A673 (cell line): ENCODE results near the gene C16orf54. TPM values are rescaled to one million over a fixed set of nuclear protein-coding genes. Genes with fewer than 3 reads are reported as not detected.

Experiments
- BruUV-seq: library from RNA; stranded (reverse); fragments of 400-500 nt; replicated peaks from 2 replicates; lab custom pipeline; 2021; lab: Mats Ljungman, UMichigan
- CTCF ChIA-PET: fragments of 300-600 bp; sonication (Branson Sonifier 250); formaldehyde crosslinking; loops from one replicate; lab custom pipeline; 2022; ENCODE audit warnings: antibody characterized with exemption; lab: Charles Lee
- POLR2A ChIA-PET: fragments of 300-600 bp; sonication (Branson Sonifier 250); formaldehyde crosslinking; loops from one replicate; lab custom pipeline; 2022; ENCODE audit warnings: antibody characterized with exemption; ENCODE audit not compliant: low non-redundant PET; lab: Charles Lee
- DNase-seq: peaks from one replicate; pipeline ENCODE4 v3.0.0-alpha.2; 2015; ENCODE audit warnings: low spot score
- H3K27ac ChIP-seq: fragments of 200-600 bp; sonication (generic); 2 replicates; pipeline ENCODE4 v1.5.1; 2016; ENCODE audit warnings: mixed run types, low read depth, mild to moderate bottlenecking, mixed read lengths, antibody characterized with exemption, low read length; ENCODE audit not compliant: poor library complexity, severe bottlenecking
- H3K27me3 ChIP-seq: fragments of 200-600 bp; sonication (generic); replicated peaks from 2 replicates; pipeline ENCODE4 v1.6.1; 2017; ENCODE audit warnings: mixed run types, low read depth, mild to moderate bottlenecking, mixed read lengths, antibody characterized with exemption, low read length; ENCODE audit not compliant: insufficient read depth, poor library complexity
- H3K36me3 ChIP-seq: fragments of 200-600 bp; sonication (generic); 2 replicates; pipeline ENCODE4 v1.6.1; 2016; ENCODE audit warnings: mixed run types, mild to moderate bottlenecking, mixed read lengths, antibody characterized with exemption, low read length; ENCODE audit not compliant: insufficient read depth, poor library complexity, severe bottlenecking
- H3K4me1 ChIP-seq: fragments of 200-600 bp; sonication (generic); 2 replicates; pipeline ENCODE4 v1.6.1; 2017; ENCODE audit warnings: mixed run types, mild to moderate bottlenecking, mixed read lengths, antibody characterized with exemption, low read length; ENCODE audit not compliant: insufficient read depth, poor library complexity, severe bottlenecking
- H3K4me3 ChIP-seq: fragments of 200-600 bp; sonication (generic); 2 replicates; pipeline ENCODE4 v1.5.1; 2016; ENCODE audit warnings: low read depth, mixed run types, mild to moderate bottlenecking, mixed read lengths, low read length; ENCODE audit not compliant: poor library complexity, severe bottlenecking
- H3K9me3 ChIP-seq: fragments of 200-600 bp; sonication (generic); 2 replicates; pipeline ENCODE4 v1.6.1; 2016; ENCODE audit warnings: mixed run types, low read depth, mild to moderate bottlenecking, mixed read lengths, antibody characterized with exemption, low read length; ENCODE audit not compliant: poor library complexity, severe bottlenecking
- CTCF ChIP-seq: fragments of 300-800, 200-600 bp; sonication (generic); conservative IDR thresholded peaks from 2 replicates; pipeline ENCODE4 v1.5.1; 2017; ENCODE audit warnings: low read depth, mild to moderate bottlenecking, antibody characterized with exemption, low read length, moderate library complexity, mixed read lengths
- EZH2 ChIP-seq: fragments of 200-600 bp; sonication (generic); IDR thresholded peaks from 2 replicates; pipeline ENCODE4 v1.6.1; 2017; ENCODE audit warnings: borderline replicate concordance, low read depth, mild to moderate bottlenecking, mixed read lengths, antibody characterized with exemption, low read length; ENCODE audit not compliant: poor library complexity, severe bottlenecking
- intact Hi-C: fragments of 100-400 bp; cut with micrococcal nuclease; formaldehyde crosslinking; loops from one replicate; pipeline ENCODE4 v1.10.0; 2022; ENCODE audit not compliant: unreplicated experiment
- total RNA-seq: library from RNA; stranded (reverse); gene quantifications from 2 replicates; pipeline ENCODE4 v1.2.3, GENCODE V29; 2021

The C16orf54 gene
- total RNA-seq, 1 experiment from 2014 or later, result not detected

DNA sequence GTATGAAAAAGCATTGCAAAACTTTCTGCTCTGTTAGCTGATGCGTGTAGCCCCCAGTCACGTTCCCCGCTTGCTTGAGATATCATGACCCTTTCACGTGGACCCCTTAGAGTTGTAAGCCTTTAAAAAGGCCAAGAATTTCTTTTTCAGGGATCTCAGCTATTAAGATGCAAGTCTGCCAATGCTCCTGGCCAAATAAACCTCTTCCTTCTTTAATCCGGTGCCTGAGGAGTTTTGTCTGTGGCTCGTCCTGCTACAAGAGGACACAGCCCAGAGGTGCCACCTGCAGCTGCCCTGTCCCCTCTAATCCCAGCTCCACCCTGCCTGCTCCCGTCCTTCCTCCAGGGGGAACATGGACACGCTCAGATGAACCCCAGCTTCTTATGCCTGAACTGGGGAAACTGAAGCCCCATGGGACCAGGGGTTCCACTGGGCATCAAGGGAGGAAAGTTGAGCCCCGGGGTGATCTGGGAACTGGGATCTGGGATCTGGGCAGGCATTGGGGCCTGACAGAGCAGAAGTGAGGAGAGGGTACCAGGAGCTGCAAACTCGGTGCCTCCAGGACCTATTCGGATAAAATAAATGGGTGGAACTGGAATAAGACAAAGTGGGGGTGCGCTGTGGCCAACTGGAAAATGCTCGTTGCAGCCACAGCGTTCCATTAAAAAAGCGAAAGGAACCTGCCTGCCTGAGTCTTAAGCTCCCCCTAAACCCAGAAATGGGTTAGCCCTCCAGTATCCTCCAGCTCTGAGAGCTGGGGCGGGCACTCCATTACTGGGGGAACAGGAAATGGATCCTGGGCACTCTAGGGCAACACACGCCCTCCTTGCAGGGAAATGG is 47.1 kb downstream of the C16orf54 start:
- POLR2A ChIA-PET, result no interaction called here
- BruUV-seq, result no TSS peak
- no peaks in the 10 kb centered on the region for H3K27me3 ChIP-seq
- CTCF ChIA-PET, result interaction anchor here (0.6 to 2.1 kb wide), 3 partner anchors 19 to 333 kb away, joined by 6 to 11 read pairs (median 8); no protein-coding TSS in a partner anchor
- peaks cover 13% of the 10 kb centered on the region for H3K4me1 ChIP-seq
- no peaks in the 10 kb centered on the region for H3K9me3 ChIP-seq
- H3K36me3 ChIP-seq, result no peaks in the 10 kb centered on the region
- no peak overlapping the region for H3K4me3 ChIP-seq
- intact Hi-C loops, result no loop called here
- no peak for DNase-seq
- no peak overlapping the region for H3K27ac ChIP-seq
- TF ChIP-seq CTCF, result no peak
- no peak for TF ChIP-seq EZH2

GRCh38 chr16:29698042-29698441 is 47.7 kb downstream of the C16orf54 start:
- no peak for TF ChIP-seq EZH2
- no peak for TF ChIP-seq CTCF
- Histone ChIP-seq H3K4me1 (peaks cover 13% of the 10 kb centered on the region), H3K36me3 (no peaks in the 10 kb centered on the region), H3K27ac (no peak overlapping the region), H3K9me3 (no peaks in the 10 kb centered on the region), H3K4me3 (no peak overlapping the region), H3K27me3 (no peaks in the 10 kb centered on the region)
- intact Hi-C loops, result no loop called here
- ChIA-PET CTCF (no interaction called here), POLR2A (no interaction called here)
- BruUV-seq, result TSS peak; percentile 91
- DNase-seq, result no peak

DNA sequence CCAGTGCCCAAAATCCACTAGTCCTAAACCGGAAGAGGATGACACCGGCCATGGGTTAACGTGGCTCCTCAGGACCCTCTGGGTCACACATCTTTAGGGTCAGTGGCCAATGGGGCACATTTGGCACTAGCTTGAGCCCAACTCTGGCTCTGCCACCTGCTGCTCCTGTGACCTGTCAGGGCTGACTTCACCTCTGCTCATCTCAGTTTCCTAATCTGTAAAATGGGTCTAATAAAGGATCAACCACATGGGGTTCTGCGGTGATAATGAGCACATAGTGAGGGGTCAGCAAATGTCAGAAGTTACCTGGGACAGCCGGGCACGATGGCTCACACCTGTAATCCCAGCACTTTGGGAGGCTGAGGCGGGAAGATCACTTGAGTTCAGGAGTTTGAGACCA is 48.4 kb downstream of the C16orf54 start:
- intact Hi-C loops, result no loop called here

More for the DNA sequence above, 48.4 kb downstream of the C16orf54 start:
- H3K4me1 ChIP-seq, result peaks cover 9% of the 10 kb centered on the region
- POLR2A ChIA-PET, result no interaction called here
- DNase-seq, result no peak
- no peaks in the 10 kb centered on the region for H3K27me3 ChIP-seq
- no peaks in the 10 kb centered on the region for H3K9me3 ChIP-seq
- H3K36me3 ChIP-seq, result no peaks in the 10 kb centered on the region
- TF ChIP-seq CTCF, result no peak
- no peak for TF ChIP-seq EZH2
- CTCF ChIA-PET, result no interaction called here
- H3K4me3 ChIP-seq, result no peak overlapping the region
- H3K27ac ChIP-seq, result no peak overlapping the region
- BruUV-seq, result no TSS peak
